ENCODE measurements around the gene COX7A2L. TPM values are rescaled to one million over a fixed set of nuclear protein-coding genes. Genes with fewer than 3 reads are reported as not detected.

COX7A2L gene
- total RNA-seq, 1 experiment from 2014 or later: 85.4 TPM

- intact Hi-C loops (cut with micrococcal nuclease; ENCODE audit: unreplicated experiment): no loop called here
- Histone ChIP-seq H3K27ac (ENCODE audit: low read depth, low read length, poor library complexity, severe bottlenecking) (peak overlapping the region; percentile 27), H3K4me3 (ENCODE audit: low read depth, low read length, poor library complexity, severe bottlenecking) (no peak overlapping the region), H3K27me3 (replicated peaks; ENCODE audit: insufficient read depth, low read depth, low read length, poor library complexity) (no peaks in the 10 kb centered on the region), H3K4me1 (ENCODE audit: insufficient read depth, low read length, poor library complexity, severe bottlenecking) (peaks cover 8% of the 10 kb centered on the region), H3K36me3 (ENCODE audit: insufficient read depth, low read length, poor library complexity, severe bottlenecking) (peaks cover 13% of the 10 kb centered on the region), H3K9me3 (ENCODE audit: low read depth, low read length, poor library complexity, severe bottlenecking) (no peaks in the 10 kb centered on the region)
- TF ChIP-seq EZH2 (IDR thresholded peaks at IDR 0.05; ENCODE audit: borderline replicate concordance, low read depth, low read length, poor library complexity, severe bottlenecking) (no peak), CTCF (conservative IDR thresholded peaks at IDR 0.05; ENCODE audit: low read depth, low read length) (no peak)
- no peak for DNase-seq (ENCODE audit: low spot score)
- CTCF ChIA-PET: no interaction called here
- POLR2A ChIA-PET (ENCODE audit: low non-redundant PET): no interaction called here
- no TSS peak for BruUV-seq (replicated peaks)
These were observed 19.9 kb downstream of the COX7A2L start for GRCh38 chr2:42340938-42341636.

DNA sequence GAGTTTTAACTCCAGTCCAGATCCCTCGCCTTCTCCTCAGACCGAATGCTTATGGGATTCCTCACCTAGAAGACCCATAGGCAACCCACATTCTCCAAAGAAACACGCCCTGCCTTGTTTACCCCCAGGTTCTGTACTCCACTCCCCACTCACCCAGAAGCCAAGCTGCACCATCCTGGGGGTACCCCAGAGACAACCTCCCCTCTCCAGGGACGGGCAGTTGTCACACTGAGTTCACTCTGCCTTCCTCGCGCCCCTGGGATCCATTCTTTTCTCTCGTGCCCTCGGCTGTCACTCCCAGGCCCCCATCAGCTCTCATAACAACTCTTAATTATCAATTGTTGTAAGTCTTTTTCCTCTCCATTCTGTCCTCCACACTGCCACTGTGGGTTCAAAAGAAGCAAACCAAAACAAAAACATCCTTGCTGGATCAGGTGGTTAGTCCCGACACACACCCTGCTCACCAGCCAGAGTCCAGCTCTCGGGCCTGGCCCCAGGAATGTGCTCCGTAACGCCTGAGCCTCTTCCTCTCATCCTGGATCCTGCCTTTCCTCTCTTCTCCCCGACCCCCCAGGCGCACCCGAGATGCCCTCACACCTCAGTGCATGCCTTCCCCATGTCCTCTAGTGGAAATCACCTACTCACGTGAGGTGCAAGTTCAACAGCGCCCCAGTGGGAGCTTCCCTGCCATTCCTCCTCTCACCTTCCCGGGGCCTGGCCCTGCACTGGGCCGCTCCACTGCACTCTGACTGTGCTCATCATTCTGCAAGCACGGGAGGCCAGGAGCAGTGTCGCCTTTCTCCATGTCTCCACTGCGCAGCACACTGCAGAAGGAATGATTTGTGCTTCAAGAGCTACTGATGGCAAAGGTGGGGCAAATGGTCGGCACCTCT lies 20.7 kb downstream of the COX7A2L start:
- TF ChIP-seq EZH2 (IDR thresholded peaks at IDR 0.05; ENCODE audit: borderline replicate concordance, low read depth, low read length, poor library complexity, severe bottlenecking) (no peak), CTCF (conservative IDR thresholded peaks at IDR 0.05; ENCODE audit: low read depth, low read length) (no peak)
- ChIA-PET CTCF (no interaction called here), POLR2A (ENCODE audit: low non-redundant PET) (no interaction called here)
- Histone ChIP-seq H3K9me3 (ENCODE audit: low read depth, low read length, poor library complexity, severe bottlenecking) (no peaks in the 10 kb centered on the region), H3K27ac (ENCODE audit: low read depth, low read length, poor library complexity, severe bottlenecking) (no peak overlapping the region), H3K36me3 (ENCODE audit: insufficient read depth, low read length, poor library complexity, severe bottlenecking) (peaks cover 13% of the 10 kb centered on the region), H3K4me3 (ENCODE audit: low read depth, low read length, poor library complexity, severe bottlenecking) (no peak overlapping the region), H3K4me1 (ENCODE audit: insufficient read depth, low read length, poor library complexity, severe bottlenecking) (peaks cover 8% of the 10 kb centered on the region), H3K27me3 (replicated peaks; ENCODE audit: insufficient read depth, low read depth, low read length, poor library complexity) (no peaks in the 10 kb centered on the region)
- BruUV-seq (replicated peaks): no TSS peak
- intact Hi-C loops (cut with micrococcal nuclease; ENCODE audit: unreplicated experiment): no loop called here
- DNase-seq (ENCODE audit: low spot score): no peak

DNA sequence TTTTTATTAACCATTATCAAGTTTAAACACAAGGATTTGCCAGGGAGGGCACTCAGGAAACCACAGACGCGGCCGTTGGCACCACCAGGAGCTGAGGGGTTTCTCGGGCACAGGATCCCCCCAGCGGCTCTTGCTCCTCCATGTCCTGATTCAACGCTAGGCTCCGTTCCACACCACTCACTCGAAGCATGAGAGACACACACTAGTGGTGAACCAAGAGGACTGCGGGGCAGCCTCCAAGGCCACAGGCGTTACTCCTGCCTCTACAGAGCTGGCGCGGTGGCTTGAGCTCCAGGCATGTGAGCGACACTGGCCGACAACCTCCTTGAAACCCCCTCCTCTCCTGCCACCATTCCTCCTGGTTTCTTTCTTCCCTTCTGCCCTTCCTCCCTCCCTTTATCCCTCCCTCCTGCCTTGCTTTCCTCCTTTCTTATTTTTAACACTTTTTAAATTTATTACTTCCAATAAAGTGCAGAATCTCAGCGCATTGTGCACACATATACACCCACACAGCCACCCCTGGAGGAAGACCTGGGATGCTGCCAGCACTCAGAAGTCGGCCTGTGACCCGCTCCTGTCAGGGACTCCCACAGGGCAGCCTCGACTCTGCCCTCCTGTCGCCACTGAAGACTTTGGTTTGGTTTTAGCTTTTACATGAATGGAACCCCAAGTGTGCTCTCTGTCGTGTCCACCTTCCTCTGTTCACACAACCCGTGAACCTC lies 21.7 kb downstream of the COX7A2L start:
- no peak overlapping the region for H3K4me3 ChIP-seq (ENCODE audit: low read depth, low read length, poor library complexity, severe bottlenecking)
- no peak for DNase-seq (ENCODE audit: low spot score)
- no peak overlapping the region for H3K27ac ChIP-seq (ENCODE audit: low read depth, low read length, poor library complexity, severe bottlenecking)
- no peaks in the 10 kb centered on the region for H3K9me3 ChIP-seq (ENCODE audit: low read depth, low read length, poor library complexity, severe bottlenecking)
- H3K4me1 ChIP-seq (ENCODE audit: insufficient read depth, low read length, poor library complexity, severe bottlenecking): peaks cover 8% of the 10 kb centered on the region
- BruUV-seq (replicated peaks): no TSS peak
- ChIA-PET POLR2A (ENCODE audit: low non-redundant PET) (no interaction called here), CTCF (no interaction called here)
- H3K27me3 ChIP-seq (replicated peaks; ENCODE audit: insufficient read depth, low read depth, low read length, poor library complexity): no peaks in the 10 kb centered on the region
- intact Hi-C loops (cut with micrococcal nuclease; ENCODE audit: unreplicated experiment): no loop called here
- H3K36me3 ChIP-seq (ENCODE audit: insufficient read depth, low read length, poor library complexity, severe bottlenecking): peaks cover 13% of the 10 kb centered on the region
- no peak for TF ChIP-seq EZH2 (IDR thresholded peaks at IDR 0.05; ENCODE audit: borderline replicate concordance, low read depth, low read length, poor library complexity, severe bottlenecking)
- TF ChIP-seq CTCF (conservative IDR thresholded peaks at IDR 0.05; ENCODE audit: low read depth, low read length): no peak; the same call in 1 of the 2 replicates

Data from A673 (cell line).